ENCODE measurements around the gene TLE1.
A peak's percentile ranks its signal among the peaks of the same experiment; 100 is the strongest.
"Not testable (repeated sequence)": the region's sequence is repeated elsewhere in the genome, so short reads cannot be mapped to it uniquely, and the experiment has no call there.

The TLE1 gene

DNA sequence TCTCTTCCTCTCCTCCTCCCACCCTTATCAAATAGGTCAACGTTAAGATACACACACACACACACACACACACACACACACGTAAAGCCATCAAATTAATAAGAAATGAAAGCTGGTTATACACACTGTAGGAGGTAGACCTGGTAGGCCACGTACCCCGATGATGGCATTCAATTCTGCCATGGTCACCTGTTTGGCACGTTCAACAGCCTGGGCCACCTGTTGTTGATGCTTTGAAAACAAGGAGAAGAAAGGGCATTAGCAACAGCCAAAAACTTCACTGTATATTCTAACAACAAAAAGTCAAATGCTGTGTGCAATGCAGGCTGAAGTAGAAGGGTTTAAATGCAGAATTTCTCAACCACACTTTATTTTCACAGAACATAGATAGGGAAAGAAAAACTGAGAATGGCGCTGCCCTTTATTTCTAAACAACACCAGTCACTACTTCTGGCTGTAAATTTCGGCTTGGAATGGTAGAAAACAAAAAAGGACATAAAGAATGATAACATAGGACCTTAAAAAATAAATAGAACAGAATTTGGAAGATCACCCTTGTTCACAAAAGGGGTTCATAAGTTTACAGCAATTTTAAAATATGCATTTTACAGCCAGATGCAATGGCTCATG, 37.2 kb downstream of the TLE1 start:
- DNase-seq (ENCODE audit: low spot score) = no peak

- no peak for DNase-seq (ENCODE audit: low spot score)
Observed at GRCh38 chr9:81650586-81651515, 38.5 kb downstream of the TLE1 start.

DNA sequence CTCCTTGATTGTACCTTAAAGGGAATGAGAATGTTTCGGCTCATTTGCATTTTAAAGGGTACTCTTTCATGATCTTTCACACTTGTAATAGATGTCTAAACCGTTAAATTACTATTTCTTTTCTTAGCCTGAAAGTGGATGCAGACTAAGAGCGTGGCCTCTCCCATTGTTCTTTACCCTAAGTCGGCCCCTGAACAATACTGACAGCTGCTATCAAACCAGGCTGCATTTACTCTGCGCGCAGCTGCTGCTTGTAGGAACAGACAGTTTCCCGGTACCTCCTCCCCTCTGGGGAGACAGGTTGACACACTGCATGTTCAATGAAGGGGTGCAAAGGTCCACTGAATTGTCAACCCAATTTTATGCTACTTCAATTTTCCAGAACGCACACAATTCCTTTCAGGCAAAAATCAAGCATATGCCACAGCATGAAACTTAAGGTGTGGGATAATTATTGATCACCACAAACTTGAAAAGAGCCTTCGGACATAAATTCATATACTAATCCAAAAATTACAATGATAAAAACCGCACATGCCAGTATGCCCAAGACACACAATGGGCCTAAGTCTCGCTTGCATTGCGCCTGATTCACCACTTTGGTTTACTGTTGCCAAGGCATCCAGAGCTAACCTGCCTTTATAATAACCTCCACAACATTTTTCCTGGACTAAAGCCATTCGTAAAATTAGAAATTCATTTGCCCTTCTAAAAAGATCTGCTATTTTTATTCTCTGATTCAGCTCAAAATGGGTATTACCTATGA, 39.7 kb downstream of the TLE1 start:
- no peak for DNase-seq (ENCODE audit: low spot score)

- DNase-seq (ENCODE audit: low spot score) = no peak
Observed at GRCh38 chr9:81648891-81649290, 40.5 kb downstream of the TLE1 start.

DNA sequence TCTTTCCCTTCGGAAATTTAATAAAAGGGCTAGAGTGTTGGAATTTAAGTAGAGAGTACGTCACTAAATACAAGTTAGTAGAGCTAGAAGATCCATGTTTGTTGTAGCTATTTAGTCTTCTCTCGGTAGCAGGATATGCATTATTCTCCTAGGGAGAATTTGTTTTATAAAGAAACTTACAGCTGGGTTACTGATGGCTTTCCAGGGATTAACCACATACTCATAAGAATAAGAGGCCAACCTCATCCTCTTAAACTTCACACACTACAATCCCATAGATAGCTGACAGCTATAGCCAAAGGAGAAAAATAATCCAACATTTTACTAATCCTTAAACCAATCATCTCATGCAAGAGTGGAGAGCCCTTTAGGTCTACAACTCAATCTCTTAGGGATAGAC, 43.0 kb downstream of the TLE1 start:
- DNase-seq (ENCODE audit: low spot score) = no peak

- not testable (repeated sequence) for DNase-seq (ENCODE audit: low spot score)
Observed at GRCh38 chr9:81644513-81644912, 44.8 kb downstream of the TLE1 start.

GRCh38 chr9:81637276-81637675, 52.1 kb downstream of the TLE1 start:
- DNase-seq (ENCODE audit: low spot score) = no peak

GRCh38 chr9:81636255-81636599, 53.1 kb downstream of the TLE1 start:
- no peak for DNase-seq (ENCODE audit: low spot score)

DNA sequence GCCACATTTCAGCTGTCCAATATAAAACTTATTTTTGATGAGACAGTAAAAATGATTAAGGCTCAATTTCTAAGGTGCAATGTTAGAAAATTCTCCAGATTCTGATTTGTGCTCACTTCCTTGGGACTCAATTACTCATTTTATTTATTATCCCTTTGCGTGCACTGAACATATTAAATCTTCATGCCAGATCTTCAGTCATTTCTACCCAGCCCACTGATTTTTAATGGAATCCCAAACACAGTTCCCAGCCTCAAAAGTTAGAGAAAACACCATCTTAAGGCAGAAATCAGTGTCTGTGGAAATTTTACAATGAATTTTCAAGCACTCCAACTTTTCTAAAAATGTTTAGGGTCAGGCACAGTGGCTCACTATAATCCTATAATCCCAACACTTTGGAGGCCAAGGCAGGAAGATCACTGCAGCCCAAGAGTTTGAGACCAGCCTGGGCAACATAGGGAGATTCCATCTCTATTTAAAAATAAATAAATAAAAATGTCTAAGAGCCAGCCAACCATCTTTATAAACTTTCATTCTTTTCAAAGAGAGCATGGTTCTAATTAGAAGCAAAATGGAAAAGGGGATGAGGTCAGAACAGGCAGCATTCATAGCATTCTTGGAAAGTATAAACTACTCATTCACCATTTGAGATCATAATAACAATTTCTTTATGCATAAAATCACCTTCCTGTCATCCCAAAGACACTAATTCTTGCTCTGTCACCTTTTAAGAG, 53.7 kb downstream of the TLE1 start:
- DNase-seq (ENCODE audit: low spot score) = peak; percentile 30

DNA sequence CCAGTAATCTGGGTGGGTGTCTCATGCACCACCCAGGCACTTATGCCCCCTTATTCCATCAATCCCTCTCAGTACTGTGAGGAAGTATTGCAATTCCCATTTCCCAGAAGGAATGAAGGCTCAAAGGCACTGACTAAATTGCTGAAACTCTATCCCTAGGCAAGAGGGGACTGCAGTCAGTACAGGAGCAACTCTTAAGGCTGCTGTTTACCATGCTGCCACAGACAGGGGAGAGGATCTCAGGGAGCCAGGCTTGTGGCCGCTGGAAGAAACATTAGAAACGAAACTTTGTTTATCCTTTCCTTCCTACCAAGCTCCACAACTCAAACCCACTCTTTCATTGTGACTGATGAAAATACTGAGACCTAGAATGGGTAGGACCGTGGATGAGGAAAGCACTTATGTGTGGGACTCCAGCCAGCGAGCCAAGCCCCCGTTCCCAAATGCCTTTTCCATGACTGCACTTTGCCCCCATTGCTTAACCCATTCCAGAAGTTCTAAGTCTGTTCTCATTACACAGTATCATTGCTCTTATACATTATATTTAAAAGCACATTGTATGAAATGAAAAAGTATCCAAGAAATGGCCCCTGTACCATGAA, 54.3 kb downstream of the TLE1 start:
- no peak for DNase-seq (ENCODE audit: low spot score)

DNA sequence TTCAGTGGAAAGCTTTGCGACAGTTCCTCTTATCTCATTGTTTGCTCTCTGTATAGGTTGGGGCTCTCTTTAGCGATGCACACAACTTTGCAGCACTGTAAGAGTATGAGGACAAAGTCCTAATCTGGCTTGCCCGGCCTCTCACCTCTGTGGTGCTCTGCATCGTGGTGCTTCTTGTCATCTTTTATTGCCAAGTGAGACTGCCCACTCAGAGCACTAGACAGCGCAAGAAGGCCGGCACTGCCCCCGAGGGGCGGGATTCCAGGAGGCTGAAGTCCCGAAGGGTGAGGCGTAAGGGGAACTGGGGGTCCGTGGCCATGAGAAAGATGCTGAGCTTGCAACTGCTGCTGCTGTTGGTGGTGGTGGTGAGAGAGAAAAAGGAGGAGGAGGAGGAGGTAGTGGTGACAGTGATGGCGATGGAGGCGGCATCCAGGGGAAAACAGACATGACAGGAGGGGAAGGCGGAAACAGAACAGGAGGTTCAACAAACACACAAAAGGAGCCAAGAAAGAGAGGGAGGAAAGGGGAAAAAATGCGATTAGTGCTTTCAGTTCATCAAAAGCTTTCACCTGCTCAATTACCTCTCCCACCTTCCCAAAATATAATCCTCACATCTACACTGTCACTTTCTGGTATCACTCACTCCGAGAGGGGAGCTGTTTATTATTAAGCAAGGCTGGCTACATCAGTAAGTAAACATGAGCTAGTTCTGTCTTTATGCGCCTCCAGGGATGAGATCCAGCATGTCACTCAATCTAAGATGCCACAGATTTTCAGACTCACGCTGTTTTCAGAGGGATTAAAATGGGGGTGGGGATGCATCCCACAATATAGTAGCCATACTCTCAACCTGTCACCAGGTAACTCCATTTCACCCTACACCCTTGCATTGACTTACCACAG, 55.1 kb downstream of the TLE1 start:
- no peak for DNase-seq (ENCODE audit: low spot score)

DNA sequence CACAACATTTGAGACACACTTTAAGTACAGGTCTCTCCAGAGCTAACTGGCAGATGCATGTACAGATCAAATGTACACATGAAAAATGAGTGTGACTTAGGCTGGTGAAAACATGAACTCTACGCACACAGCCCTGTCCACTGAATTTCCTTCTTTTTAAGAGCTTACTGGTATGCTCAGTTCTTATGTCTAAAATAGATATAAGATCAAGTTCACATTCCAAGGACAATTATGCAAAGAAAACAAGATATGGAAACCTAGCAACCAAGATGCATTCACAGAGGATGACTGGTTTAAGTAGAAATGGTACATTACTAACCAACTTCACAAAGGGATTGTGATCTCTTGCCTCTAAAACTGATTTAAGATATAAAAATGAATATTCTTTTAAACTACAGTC, 56.7 kb downstream of the TLE1 start:
- DNase-seq (ENCODE audit: low spot score) = peak; percentile 33

DNA sequence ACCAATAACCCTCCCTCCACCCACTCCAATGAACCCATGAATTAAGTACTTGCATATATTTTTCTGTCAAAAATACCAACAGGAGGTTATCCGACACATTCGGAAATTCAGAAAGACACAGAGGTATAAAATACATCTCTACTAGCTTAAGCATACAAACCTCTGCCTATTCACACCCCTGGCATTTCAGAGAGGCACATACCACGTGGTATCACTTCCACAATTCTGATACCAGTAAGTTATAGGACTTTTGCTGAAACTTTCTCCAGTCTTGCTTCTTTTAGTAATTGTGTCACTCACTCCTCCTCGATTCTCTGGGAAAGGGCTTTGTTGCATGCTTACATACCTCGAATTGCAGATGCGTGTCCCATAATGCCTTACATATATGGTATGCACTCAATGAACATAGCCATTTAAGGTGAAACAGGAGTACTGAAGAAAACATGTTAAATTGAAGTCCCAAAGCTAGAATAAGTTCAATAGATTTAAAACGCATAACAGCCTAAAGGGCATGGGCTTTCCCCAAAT, 58.1 kb downstream of the TLE1 start:
- no peak for DNase-seq (ENCODE audit: low spot score)

- DNase-seq (ENCODE audit: low spot score) = no peak
Observed at GRCh38 chr9:81629440-81629839, 59.9 kb downstream of the TLE1 start.

- no peak for DNase-seq (ENCODE audit: low spot score)
Observed at GRCh38 chr9:81628897-81629296, 60.5 kb downstream of the TLE1 start.

- no peak for DNase-seq (ENCODE audit: low spot score)
Observed at GRCh38 chr9:81627481-81627880, 61.9 kb downstream of the TLE1 start.

DNA sequence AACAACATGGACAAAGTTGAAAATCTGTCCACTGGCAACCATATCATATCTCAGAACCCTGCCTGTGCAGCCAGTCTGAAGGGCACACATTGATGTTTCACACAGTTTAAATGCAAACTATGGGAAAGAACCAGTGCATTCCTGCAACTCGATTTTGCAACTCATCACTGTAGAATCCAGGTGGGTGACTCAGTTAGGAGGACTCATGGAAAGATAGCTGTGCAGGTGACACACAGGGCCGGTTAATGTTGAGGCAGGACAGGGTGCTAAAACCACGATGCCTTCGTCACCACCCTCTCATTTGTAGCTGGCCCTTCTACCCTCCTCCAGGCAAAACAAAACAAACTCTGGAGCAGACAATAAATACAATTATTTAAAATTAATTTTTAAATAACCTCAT, 62.8 kb downstream of the TLE1 start:
- no peak for DNase-seq (ENCODE audit: low spot score)

DNA sequence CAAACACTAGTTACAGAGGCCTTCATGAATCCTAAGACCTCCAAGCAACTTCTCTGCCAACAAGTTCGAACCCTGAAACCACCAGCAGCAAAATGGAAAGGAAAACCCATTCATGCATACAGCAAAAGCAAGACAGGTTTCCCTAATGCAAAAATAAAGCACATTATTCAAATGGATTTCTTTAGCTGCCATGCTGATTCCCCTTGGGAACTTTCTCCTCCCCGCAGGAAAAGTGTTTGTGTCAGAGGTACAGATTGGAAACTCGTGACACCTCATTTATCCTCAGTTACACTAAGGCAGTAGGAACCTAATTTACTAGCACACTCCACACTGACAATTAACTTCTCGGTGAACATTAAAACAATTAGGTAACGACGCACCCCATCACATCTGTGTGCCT, 63.4 kb downstream of the TLE1 start:
- DNase-seq (ENCODE audit: low spot score) = no peak

GRCh38 chr9:81623778-81624177, 65.6 kb downstream of the TLE1 start:
- DNase-seq (ENCODE audit: low spot score) = no peak

- no peak for DNase-seq (ENCODE audit: low spot score)
Observed at GRCh38 chr9:81622471-81623255, 66.7 kb downstream of the TLE1 start.
